ENCODE measurements around the gene SLC6A6. TPM values are rescaled to one million over a fixed set of nuclear protein-coding genes. Genes with fewer than 3 reads are reported as not detected.

SLC6A6 gene
- total and polyA plus RNA-seq, 4 donors: 0.92 to 7.2 (median 2.9) TPM

- no peak for DNase-seq (ENCODE audit: low spot score)
- Histone ChIP-seq H3K9ac (ENCODE audit: low read depth in 1 of 2, low read length in 2 of 2) (no peak overlapping the region), H3K36me3 (ENCODE audit: control insufficient read depth in 4 of 4, insufficient read depth in 3 of 4, low read depth in 1 of 4, low read length in 3 of 4) (no peaks in the 10 kb centered on the region), H3K9me3 (ENCODE audit: control insufficient read depth in 4 of 4, low read length in 3 of 4) (no peaks in the 10 kb centered on the region), H3K27me3 (ENCODE audit: control insufficient read depth in 4 of 4, insufficient read depth in 4 of 4, low read length in 3 of 4) (peaks cover 0 to 4% (median 0%) of the 10 kb centered on the region in 4 donors), H3K4me3 (ENCODE audit: low read depth in 1 of 3, low read length in 3 of 3) (no peak overlapping the region), H3K27ac (ENCODE audit: low read depth in 1 of 2, low read length in 2 of 2) (no peak overlapping the region), H3K4me1 (ENCODE audit: control insufficient read depth in 4 of 4, insufficient read depth in 4 of 4, low read length in 3 of 4) (peaks cover 2 to 10% (median 4%) of the 10 kb centered on the region in 4 donors)
- WGBS: 94% methylated on average over 3 of the region's 3 CpGs
- TF ChIP-seq SP1 (IDR thresholded peaks at IDR 0.05) (no peak), YY1 (IDR thresholded peaks at IDR 0.05) (no peak), GABPA (IDR thresholded peaks at IDR 0.05 in 1 of 2, conservative IDR thresholded peaks at IDR 0.05 in 1 of 2) (no peak), FOXA1 (IDR thresholded peaks at IDR 0.05) (no peak), HNF4A (conservative IDR thresholded peaks at IDR 0.05) (no peak), NR2F2 (IDR thresholded peaks at IDR 0.05) (no peak), JUND (IDR thresholded peaks at IDR 0.05) (no peak), ZBTB33 (IDR thresholded peaks at IDR 0.05) (no peak), MAX (IDR thresholded peaks at IDR 0.05) (no peak), HNF4G (IDR thresholded peaks at IDR 0.05) (no peak), EGR1 (IDR thresholded peaks at IDR 0.05; ENCODE audit: low read depth in 2 of 2) (no peak), REST (IDR thresholded peaks at IDR 0.05) (no peak), CTCF (IDR thresholded peaks at IDR 0.05; ENCODE audit: low read depth, low read length, missing input control) (no peak), TAF1 (conservative IDR thresholded peaks at IDR 0.05) (no peak), FOXA2 (IDR thresholded peaks at IDR 0.05) (no peak), RAD21 (IDR thresholded peaks at IDR 0.05) (no peak), ATF3 (IDR thresholded peaks at IDR 0.05) (no peak), RXRA (IDR thresholded peaks at IDR 0.05) (no peak)
These were observed 39.0 kb upstream of the SLC6A6 start for GRCh38 chr3:14363379-14363778.

Data from liver (tissue), 9 donors.